ENCODE data around the gene WNT3A.

DNA sequence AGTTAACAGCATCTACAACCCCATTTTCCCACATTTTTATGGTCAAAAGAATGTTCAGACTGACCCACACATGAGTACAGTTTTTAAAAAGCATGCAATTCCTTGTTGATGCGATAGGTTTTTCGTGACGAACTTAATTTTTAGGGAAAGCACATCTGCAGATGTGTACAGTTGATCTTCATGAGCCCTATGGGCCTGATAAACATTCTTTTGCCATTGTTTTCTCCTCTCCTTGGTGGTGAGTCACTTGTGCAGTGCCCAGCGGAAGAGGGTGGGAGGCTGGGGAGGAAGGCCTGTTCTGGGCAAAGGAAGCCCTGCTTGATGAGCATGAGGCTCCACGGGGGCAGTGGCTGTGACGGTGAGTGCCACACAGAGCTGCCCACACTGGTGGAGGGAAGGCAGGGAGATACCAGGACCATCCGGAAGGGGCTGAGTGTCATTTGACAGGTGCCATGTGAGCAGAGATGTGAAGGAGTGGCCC is 81.0 kb downstream of the WNT3A start:
- TF ChIP-seq CTCF (IDR thresholded peaks at IDR 0.05; ENCODE audit: low read depth, low read length) (no peak), EZH2phosphoT487 (IDR thresholded peaks at IDR 0.05; ENCODE audit: low read depth) (no peak)
